Measurements from ENCODE around the gene FAF1.
"Not testable (repeated sequence)": the region's sequence is repeated elsewhere in the genome, so short reads cannot be mapped to it uniquely, and the experiment has no call there.

The FAF1 gene

DNA sequence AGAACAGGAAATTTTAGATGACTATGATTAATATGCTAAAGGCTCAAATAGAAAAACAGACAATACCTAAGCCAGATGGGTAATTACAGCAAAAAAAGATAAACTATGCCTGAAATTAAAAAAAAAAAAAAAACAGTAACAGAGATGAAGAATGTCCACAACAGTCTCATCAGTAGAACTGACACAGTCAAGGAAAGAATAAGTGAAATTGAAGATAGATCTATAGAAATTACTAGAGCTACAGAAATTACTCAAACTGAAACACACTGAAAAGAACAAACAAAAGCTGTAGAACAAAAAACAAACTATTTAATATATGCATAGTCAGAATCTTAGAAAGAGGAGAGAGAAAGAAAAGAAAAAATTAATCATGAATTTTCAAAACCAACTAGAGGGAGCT, 112.8 kb downstream of the FAF1 start:
- no peak for DNase-seq (ENCODE audit: low spot score)

DNA sequence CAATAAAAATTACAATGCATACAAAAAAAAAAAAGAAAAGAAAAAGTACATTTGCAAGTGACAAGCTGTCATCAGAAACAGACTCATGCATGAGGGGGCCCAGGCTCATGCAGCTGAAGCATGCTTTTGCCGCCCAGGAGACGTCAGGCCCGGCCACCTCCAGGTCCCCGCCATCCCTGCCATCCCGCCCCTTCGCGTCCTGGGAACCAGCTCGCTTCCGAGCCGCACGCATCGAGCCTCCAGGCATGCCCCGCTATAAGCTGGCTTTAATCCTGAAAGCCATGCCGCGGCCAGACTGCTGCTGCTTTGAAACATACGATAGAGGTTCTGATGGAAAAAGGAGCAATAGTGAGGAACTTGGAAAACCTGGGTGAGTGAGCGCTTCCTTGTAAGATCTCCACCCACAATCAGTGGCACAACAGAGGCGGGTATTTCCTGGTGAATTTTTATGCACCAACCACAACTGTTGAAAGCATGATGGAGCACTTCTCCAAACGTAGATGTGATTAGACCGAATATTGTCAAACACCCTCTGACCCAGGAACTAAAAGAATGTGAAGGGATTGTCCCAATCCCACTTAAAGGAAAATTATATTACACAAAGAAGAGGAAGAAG, 113.7 kb downstream of the FAF1 start:
- no peak for DNase-seq (ENCODE audit: low spot score)

DNA sequence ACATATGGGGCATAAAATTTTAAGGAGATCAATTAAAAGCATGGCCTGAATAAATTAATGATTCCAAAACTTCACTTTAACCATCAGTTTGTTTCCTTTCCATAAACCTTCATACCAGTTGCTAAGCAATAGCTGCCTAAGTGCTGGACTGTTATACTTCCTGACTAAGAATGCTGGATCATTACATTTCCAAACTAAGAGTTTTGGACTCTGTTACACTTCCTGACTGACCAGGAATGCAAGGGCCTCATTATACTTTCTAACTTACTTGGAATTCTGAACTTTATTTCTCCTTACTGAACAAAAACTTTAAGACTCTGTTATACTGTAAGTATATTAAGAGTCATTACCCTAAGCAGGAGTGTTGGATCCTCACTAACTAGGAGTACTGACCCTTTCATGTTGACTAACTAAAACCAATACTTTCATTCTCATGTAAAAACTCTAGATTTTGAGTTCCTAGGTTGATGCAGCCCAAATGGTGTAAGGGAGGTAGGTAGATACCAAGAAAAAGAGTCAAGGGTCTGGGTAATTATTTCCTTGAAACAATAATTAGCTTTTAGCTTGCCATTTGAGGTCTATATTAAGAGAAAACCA, 118.2 kb downstream of the FAF1 start:
- peak; percentile 13 for DNase-seq (ENCODE audit: low spot score)

DNA sequence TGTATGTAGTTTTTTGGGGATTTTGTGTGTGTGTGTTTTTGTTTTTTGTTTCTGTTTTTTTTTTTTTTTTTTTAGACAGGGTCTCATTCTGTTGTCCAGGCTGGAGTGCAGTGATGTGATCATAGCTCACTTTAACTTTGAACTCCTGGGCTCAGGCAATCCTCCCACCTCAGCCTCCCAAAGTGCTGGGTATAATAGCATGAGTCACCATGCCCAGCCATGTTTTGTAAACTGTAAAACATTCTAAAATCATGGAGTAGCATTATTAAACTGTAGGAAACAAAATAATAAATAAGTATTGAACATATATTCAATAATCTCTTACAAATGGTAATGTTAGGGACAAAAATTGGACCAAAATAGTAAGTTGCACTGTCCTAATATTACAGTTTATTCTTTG, 124.0 kb downstream of the FAF1 start:
- no peak for DNase-seq (ENCODE audit: low spot score)

DNA sequence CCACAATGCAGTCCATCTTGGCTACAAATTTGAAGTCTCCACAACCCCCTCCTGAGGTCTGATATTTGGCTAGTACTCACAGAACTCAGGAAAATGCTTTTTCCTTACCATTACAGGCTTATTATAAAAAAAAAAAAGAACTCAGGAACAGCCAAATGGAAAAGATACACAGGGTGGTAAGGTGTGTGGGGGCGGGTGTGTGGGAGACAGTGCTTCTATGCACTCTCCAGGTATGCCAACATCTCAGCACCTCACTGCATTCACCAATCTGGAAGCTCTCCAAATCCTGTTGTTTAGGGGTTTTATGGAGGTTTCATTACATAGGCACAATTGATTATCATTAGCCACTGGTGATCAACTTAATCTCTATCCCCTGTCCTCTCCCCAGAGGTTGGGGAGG, 126.9 kb downstream of the FAF1 start:
- DNase-seq (ENCODE audit: low spot score): no peak

DNA sequence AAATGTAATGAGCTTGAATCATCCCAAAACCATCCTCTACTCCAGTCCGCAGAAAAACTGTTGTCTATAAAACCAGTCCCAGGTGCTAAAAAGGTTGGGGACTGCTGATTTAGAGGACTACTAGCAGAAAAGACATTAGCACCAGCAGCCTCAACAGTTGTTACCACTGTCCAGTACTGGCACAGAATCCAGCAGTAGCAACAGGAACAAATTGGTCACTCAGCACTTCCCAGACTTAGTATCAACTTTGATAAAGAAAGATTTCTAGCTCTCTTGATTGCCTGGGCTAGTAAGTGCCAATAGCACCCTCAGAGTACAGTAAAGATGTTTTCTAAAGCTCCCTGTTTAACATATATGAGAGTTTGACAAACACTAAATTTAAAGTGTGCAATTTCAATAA, 127.9 kb downstream of the FAF1 start:
- DNase-seq (ENCODE audit: low spot score): no peak

DNA sequence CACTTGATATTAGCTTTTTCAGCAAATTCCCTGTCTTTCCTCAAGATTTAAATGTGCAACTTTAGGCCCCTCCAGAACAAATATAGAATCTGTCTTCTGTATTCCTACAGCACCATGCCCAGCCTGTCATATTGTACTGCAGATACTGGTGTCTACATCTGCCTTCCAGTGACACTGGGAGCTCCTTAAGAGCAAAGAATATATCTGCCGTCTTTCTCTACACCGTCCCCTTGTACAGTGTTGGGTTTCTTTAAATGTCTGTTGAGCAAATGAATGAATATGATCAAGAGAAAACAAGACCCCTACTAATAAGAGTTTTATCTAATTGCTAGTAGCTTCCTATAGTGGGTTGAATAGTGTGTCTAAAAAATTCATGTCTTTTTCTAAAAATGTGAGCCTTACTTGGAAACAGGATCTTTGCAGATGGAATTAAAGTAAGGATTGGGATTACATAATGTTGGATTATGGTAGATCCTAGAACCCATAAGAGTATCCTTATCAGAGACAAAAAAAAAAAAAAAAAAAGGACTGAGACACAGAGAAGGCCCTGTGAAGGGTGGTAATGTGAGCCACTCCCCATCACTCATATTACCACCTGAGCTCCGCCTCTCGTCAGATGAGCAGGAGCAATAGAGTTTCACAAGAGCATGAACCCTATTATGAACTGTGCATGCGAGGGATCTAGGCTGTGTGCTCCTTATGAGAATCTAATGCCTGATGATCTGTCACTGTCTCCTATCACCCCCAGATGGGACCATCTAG, 128.6 kb downstream of the FAF1 start:
- DNase-seq (ENCODE audit: low spot score): no peak

DNA sequence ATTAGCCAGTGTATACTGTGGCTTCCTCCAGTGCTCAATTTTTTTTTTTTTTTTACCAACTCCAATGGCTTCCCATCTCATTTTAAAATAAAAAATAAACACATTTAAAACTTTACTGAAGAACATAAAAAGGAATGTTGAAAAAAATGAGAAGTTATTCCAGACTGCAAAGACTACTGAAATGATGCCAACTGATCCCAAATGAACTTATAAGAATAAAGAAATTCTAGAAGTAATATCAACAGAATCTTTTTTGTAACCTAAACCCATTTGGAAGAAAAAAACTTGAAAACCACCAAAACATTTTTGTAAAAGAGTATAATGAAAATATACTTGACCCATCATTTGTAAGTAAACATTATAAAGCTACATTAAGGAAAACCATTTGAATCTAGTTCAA, 129.4 kb downstream of the FAF1 start:
- DNase-seq (ENCODE audit: low spot score): no peak

DNA sequence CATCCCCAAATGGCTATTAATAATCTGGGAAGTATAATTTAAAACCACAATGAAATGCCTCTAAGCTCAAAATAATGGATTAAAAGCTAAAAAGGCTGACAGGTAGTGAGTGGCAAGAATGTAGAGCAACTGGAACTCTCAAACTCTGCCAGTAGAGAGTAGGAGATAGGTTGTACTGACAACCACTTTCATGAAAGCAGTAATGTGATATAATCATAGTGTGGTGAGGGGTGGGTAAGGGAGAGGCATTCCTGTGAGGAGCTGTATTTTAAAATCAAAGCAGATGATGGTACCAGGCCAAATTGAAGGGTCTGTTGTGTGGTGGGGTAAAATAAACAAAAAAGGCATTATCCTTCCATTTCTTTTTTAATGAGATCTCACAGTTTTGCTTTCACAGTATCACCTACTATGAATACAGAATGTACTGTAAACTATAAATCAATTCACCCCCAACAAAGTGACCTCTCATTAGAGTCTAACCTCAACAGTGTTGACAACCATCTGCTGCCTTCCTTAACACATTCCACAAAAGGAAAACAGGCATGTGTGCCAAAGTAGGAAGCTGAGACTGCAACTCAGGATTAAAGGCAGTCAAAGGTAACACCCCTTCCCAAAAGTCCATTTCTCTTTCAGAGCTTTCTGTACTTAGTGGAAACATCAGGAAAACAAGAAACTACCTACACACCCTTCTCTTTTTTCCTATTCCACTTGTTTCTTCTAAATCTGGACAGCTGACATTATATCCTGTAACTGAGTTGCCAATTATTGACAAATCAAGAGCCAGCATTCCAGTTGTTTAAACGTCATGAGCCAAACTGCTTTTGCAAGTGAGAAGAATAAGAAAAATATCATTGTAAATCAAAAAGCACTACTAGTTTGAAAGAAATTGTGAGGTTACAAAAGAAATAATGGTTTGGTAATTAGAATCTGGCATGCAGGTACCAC, 130.8 kb downstream of the FAF1 start:
- DNase-seq (ENCODE audit: low spot score): no peak

DNA sequence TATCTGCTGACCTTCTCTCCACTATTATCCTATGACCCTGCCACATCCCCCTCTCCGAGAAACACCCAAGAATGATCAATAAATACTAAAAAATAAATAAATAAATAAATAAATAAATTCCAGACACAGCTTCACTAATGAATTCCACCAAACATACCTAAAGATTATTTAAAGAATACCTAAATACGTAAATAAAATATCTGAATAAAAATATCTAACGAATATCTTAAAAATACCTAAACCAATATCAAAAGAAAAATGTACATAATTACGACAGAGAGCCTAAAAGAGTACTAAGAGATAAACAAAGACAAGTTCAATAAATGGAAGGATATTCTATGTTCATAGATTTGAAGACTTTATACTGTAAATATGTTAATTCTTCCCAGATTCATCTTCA, 132.5 kb downstream of the FAF1 start:
- no peak for DNase-seq (ENCODE audit: low spot score)

DNA sequence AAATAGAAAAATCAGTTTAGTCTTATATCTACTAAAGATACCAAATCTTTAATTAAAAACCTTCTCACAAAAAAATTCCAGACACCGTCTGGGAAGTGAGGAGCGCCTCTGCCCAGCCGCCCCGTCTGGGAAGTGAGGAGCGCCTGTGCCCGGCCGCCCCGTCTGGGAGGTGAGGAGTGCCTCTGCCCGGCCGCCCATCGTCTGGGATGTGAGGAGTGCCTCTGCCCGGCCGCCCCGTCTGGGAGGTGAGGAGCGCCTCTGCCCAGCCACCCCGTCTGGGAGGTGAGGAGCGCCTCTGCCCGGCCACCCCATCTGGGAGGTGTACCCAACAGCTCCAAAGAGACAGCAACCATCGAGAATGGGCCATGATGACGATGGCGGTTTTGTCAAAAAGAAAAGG, 133.3 kb downstream of the FAF1 start:
- DNase-seq (ENCODE audit: low spot score): not testable (repeated sequence)

DNA sequence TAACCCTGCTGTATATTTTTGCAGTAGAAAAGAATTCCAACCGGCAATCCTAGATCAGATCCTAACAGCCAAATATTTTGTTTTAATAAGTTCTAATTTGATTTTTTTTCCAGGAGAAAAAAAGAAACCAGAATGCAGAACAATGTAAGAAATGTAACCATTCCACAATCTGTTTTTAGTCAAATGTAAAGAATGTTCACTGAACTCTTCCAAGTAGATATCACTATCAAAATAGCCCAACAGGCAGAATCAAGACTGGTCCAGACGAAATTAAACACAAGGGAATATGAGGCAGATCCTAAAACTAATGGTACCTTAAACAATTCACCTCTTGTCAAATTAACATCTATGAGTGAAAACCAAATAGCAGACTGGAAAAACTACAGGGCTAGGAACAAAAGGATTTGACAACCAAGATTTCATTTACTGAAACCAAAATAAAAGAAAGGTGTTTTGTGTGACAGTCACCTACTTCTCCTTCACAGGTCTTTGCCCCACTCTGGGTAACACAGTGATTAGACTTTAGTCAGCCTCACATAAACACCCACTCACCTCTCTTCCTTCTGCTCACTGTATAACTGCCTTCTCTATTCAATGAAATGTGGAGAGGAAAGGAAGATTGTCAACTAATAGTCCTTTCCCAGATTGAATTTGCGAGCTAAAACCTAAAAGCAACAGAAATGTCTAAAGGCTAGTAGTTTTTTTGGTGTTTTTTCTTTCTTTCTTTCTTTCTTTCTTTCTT, 137.9 kb downstream of the FAF1 start:
- no peak for DNase-seq (ENCODE audit: low spot score)

DNA sequence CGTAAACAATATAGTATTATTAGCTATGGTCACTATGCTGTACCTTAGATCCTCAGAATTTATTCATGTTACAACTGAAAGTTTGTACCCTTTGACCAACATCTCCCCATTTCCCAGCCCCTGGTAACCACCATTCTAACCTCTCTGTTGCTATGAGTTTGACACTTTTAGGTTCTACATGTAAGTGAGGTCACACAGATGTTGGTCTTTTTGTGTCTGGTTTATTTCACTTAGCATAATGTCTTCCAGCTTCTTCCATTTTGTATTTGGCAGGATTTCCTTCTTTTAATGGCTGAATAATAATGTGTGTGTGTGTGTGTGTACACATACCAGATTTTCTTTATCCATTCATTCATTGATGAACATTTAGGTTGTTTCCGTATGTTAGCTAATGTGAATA, 139.5 kb downstream of the FAF1 start:
- DNase-seq (ENCODE audit: low spot score): no peak

DNA sequence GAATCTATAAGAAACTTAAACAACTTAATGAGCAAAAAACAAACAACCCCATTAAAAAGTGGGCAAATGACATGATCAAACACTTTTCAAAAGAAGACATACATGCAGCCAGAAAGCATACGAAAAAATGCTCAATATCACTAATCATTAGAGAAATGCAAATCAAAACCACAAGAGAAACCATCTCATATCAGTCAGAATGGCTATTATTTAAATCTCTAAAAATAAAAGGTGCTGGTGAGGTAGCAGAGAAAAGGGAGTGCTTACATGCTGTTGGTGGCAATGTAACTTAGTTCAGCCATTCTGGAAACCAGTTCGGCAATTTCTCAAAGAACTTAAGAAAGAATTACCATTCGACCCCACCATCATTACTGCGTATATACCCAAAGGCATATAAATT, 147.7 kb downstream of the FAF1 start:
- no peak for DNase-seq (ENCODE audit: low spot score)

DNA sequence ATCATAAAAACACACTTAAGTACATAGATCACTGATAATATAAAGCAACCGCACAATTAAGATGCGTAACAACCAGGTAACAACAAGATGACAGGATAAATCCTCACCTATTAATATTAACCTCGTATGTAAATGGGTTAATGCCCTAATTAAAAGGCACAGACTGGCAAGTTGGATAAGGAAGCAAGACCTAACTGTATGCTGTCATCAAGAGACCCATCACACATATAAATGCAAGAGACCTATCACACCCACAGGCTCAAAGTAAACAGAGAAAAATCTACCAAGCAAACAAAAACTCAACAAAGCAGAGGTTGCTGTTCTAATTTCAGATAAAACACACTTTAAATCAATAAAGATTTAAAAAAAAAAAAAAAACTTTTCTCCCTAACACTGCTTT, 151.8 kb downstream of the FAF1 start:
- DNase-seq (ENCODE audit: low spot score): no peak

DNA sequence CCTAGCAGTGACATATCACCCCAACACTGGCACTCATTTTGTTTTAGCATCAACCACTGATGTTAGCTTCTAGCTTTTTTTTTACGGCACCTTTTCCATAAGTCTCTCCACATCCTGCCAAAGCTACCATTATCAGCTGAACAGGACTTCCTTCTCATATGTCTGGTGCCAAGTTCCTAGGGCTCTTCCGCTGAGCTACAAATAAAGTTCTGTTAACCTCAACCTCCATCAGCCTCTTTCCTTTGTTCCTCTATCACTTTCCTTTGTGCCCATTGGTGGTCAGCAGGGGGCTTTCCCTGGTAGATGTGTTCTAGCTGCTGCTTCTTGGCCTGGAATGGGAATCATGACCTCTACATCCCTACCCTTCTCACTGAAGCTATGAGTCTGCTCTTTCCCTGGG, 163.8 kb downstream of the FAF1 start:
- DNase-seq (ENCODE audit: low spot score): no peak

DNA sequence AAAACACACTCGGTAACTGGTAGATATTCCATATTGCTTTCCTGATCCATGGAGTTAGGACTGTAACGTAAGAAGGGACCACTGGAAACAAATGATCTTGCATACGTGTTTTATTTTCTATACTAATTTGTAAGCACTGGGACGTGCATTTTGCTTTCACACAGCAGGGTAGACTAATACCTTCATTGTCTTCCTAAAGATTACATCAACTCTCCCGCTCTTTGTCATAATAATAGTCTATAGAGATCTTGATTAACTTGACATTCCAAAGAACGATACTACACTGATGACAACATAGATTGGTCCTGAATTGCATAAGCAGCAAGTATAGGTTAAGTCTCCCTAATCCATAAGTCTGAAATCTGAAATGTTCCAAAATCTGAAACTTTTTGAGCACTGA, 166.5 kb downstream of the FAF1 start:
- DNase-seq (ENCODE audit: low spot score): no peak

DNA sequence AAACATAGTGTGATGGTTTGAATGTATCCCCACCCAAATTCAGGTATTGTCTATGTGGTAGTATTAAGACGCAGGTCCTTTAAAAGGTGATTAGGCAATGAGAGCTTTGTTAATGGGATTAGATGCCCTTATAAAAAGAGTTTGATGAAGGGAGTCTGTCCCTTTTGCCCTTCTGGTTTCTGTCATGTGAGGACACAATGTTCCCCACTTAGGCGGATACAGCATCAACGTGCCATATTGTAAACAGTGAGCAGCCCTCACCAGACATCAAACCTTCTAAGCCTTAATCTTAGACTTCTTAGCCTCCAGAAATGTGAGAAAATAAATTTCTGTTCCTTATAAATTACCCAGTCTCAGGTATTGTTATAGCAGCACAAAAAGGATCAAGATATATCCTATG, 172.8 kb downstream of the FAF1 start:
- no peak for DNase-seq (ENCODE audit: low spot score)

DNA sequence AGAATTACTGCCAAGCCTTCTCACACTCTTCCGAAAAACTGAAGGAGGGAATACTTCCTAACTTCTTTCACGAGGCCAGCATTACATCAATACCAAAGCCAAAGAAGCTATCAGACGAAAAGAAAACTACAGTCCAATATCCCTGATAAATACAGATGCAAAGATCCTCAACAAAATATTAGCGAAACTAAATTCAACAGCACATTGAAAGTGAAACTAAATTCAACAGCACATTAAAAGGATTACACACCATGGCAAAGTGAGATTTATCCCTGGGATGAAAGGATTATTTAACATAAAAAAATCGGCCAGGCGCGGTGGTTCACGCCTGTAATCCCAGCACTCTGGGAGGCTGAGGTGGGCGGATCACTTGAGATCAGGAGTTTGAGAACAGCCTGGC, 176.8 kb downstream of the FAF1 start:
- no peak for DNase-seq (ENCODE audit: low spot score)

DNA sequence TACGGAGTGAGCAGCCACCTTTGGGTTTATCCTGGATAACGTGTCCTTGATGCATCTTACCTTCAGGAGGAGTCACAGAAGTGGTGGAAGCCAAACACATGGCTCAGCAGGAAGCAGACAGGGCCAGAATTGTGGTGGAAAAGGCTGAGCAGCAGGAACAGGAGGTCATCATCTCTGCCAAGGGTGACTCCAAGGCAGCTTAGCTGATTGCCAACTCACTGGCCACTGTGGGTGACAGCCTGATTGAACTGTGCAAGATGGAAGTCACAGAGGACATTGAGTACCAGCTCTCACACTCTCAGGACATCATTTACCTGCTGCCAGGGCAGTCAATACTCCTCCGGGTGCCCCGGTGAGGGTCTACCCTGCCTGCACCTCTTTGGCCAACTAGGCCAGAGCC, 179.3 kb downstream of the FAF1 start:
- DNase-seq (ENCODE audit: low spot score): no peak

DNA sequence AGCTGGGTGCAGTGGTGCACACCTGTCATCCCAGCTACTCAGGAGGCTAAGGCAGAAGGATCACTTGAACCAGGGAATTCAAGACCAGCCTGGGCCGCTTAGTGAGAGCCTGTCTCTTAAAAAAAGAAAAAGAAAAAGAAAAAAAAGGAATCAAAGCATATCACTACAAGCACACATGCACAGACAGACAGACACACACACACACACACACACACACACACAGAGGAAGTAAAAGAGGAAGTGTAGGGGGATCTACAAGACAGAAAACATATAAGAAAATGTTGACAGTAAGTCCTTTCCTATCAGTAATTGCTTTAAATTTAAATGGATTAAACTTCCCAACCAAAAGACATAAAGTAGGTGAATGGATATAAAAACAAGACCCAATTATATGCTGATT, 180.3 kb downstream of the FAF1 start:
- no peak for DNase-seq (ENCODE audit: low spot score)

DNA sequence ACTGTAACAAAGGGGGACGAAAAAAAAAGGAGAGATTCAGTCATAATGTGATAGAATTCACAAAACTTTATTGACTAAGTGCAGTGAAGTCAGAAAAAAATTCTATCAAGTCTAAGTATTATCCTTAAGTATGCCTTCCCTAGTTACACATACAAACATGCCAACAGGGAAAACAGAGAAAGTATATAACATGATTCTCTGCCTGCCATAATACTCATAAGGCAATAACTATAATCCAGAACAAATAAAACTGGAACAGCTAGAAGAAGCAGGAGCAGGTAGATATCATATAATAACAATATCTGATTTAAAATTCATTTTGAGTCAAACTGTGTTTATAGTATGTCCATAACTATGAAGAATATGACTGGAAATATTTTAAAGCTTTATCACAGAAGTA, 184.3 kb downstream of the FAF1 start:
- no peak for DNase-seq (ENCODE audit: low spot score)

All from RKO (cell line).